NCI-H2171 treated with DMSO at 0.1 percent for 48 hours (cell line): Measurements from ENCODE around the gene ARF6.
"Not testable (repeated sequence)": the region's sequence is repeated elsewhere in the genome, so short reads cannot be mapped to it uniquely, and the experiment has no call there.

Experiments used
- DNase-seq: peaks from one replicate; lab custom pipeline; 2025; lab: John Stamatoyannopoulos, UW

The ARF6 gene

DNA sequence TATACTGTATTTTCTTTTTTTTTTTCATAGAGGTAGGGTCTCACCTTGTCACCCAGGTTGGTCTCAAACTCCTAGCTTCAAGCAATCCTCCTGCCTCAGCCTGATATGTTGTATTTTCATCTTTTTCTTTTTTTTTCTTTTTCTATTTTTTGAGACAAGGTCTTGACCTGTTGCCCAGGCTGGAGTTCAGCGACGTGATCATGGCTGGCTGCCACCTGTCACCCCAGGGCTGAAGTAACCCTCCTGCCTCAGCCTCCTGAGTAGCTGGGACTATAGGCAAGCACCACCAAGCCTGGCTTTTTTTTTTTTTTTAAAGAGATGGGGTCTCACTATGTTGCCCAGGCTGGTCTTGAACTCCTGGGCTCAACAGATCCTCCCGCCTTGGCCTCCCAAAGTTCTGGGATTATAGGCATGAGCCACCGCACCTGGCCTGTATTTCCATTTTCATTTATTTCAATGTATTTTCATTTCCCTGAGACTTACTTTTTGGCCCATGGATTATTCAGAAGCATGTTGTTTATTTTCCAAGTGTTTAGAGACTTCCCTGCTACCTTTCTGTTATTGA, 16.2 kb upstream of the ARF6 start:
- DNase-seq: no peak

DNA sequence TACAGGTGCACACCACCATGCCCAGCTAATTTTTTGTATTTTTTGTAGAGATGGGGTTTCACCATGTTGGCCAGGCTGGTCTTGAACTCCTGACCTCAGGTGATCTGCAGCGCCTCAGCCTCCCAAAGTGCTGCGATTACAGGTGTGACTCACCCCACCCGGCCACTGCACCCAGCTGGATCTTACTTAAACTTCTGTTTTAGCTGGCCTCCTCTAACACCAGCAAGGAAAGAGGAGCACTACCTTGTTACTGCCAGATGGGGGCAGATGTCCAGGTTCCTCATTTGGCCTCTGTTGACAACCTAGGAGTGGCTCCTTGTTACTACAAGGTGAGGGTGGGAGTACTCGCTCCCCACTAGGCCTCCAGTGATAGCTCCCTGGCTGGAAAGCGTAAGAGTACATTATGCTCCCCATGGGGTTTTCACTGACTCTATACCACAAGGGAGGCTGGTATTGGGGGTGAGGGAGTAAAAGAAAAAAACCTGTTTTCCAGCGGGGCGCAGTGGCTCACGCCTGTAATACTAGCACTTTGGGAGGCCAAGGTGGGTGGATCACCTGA, 13.2 kb upstream of the ARF6 start:
- DNase-seq: peak; percentile 44

DNA sequence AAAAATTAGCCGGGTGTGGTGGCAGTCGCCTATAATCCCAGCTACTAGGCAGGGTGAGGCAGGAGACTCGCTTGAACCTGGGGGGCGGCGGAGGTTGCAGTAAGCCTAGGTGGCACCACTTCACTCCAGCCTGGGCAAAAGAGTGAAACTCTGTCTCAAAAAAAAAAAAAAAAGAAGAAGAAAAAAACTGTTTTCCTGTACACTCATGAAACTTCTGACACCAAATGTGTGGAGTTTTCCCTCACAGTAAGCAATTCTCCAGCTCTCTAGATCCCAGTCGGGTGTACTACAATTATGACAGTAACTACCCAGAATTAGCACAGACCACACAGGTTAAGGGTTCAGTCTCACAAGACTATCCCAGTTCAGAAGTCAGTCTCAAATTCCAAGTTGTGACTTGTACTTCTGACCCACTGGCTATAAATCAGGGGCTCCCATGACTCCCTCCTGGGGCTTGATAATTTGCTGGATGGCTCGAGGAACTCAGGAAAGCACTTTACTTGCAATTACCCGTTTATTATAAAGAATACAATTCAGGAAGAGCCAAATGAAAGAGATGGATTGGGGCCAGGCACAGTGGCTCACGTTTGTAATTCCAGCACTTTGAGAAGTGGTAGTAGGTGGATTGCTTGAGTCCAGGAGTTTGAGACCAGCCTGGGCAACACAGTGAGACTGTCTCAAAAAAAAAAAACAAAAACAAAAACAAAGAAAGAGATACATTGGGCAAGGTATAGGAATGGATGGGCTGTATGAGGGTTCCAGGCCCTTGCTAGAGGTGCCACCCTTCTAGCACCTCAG, 12.4 kb upstream of the ARF6 start:
- DNase-seq: no peak

DNA sequence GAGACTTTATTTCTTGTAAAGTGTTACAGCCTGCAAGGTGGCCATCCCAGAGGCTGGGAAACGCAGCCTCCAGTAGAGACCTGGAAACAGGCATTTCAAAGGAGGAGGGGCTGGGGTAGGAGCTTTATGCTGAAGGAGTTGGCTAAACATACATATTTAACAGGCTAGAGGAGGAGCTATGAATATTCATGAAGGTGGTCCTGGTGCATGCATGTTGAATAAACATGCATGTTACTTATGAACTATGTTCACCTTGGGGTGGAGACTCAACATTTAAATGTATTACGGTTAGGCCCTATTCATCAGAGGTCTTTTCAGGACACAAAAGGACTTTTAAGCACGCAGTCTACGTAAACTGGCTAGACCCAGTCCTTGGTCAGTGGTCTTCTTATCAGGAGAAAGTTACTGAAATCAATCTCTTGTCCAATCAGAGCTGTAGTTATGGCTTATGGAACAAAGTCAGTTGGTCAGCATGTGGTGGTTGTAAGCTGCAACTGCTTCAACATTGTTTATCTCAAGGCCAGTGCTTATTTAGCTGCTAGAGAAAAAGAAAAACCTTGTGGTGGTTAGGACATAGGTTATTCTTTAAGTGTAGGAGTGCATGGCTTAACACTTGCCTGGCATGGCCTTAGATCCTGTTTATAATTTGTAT, 11.4 kb upstream of the ARF6 start:
- DNase-seq: no peak

DNA sequence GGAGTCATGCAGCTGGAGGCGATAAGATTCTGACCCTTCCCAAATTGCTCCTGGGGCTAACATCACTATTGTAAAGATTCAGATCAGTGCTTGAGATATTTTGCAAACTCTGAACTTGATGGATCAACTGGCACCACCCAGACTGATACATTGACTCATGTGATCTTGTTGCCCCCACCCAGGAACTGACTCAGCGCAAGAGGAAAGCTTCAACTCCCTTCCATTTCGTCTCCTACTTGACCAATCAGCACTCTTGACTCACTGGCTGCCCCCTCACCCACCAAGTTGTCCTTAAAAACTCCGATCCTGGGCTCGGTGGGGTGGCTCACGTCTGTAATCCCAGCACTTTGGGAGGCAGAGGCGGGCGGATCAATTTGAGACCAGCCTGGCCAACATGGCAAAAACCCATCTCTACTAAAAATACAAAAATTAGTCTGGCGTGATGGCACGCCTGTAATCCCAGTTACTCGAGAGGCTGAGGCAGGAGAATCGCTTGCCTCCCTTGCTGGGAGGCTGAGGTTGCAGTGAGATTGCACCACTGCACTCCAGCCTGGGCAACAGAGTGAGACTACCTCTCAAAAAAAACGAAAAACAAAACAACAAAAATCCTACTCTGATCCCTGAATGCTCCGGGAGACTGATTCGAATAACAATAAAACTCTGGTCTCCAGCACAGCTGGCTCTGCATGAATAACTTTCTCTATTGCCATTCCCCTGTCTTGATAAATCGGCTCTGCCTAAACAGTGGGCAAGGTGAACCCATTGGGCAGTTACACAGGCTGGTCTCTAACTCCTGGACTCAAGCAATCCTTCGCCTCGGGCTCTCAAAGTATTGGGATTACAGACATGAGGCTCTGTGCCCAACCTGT, 9.8 kb upstream of the ARF6 start:
- no peak for DNase-seq

DNA sequence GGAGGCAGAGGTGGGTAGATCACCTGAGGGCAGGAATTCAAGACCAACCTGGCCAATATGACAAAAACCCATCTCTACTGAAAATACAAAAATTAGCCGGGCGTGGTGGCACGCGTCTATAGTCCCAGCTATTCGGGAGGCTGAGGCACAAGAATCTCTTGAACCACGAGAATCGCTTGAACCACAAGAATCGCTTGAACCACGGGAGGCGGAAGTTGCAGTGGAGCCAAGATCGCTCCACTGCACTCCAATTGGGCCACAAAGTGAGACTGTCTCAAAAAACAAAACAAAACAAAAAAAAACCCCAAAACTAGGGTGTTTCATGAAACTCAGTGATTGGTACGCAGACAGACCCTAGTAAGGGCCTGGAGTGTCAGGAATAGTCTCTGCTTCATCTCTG, 6.4 kb upstream of the ARF6 start:
- no peak for DNase-seq

DNA sequence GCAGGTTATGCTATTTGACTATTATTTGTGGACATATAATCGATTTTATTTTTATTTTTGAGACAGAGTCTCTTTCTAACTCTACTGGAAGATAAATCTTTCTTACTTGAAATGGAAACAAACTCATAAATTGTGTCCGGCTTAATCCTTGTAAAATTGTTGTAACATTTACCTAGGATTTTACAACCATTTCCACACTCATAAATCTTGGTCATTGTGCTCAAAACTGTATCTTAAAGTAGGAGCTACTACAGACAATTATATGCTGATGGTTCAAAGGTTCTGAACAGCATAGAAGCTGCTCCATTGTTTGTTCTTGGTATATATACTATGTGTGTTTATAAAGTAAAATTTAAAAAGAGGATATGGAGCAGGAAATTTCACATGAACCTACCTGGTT, 4.6 kb upstream of the ARF6 start:
- DNase-seq: no peak

DNA sequence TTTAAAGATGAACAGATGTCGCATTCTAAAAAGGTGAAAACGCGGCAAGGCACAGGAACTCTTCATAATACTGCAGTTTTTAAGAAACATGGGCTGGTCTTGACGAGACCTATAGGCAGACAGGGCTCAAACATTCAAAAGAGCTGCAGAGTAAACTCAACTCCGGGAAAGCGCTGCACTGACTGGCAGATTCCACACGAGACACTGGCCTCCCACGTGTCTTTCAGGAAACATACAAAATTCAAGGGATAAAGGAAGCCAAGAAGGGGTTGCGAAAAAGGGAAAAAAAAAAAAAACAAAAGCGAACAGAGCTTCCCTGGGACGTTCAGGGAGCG, 614 bp upstream of the ARF6 start:
- peak; percentile 92 for DNase-seq

DNA sequence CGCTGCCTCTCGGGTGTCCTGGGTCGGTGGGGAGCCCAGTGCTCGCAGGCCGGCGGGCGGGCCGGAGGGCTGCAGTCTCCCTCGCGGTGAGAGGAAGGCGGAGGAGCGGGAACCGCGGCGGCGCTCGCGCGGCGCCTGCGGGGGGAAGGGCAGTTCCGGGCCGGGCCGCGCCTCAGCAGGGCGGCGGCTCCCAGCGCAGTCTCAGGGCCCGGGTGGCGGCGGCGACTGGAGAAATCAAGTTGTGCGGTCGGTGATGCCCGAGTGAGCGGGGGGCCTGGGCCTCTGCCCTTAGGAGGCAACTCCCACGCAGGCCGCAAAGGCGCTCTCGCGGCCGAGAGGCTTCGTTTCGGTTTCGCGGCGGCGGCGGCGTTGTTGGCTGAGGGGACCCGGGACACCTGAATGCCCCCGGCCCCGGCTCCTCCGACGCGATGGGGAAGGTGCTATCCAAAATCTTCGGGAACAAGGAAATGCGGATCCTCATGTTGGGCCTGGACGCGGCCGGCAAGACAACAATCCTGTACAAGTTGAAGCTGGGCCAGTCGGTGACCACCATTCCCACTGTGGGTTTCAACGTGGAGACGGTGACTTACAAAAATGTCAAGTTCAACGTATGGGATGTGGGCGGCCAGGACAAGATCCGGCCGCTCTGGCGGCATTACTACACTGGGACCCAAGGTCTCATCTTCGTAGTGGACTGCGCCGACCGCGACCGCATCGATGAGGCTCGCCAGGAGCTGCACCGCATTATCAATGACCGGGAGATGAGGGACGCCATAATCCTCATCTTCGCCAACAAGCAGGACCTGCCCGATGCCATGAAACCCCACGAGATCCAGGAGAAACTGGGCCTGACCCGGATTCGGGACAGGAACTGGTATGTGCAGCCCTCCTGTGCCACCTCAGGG, 679 bp downstream of the ARF6 start:
- no peak for DNase-seq

DNA sequence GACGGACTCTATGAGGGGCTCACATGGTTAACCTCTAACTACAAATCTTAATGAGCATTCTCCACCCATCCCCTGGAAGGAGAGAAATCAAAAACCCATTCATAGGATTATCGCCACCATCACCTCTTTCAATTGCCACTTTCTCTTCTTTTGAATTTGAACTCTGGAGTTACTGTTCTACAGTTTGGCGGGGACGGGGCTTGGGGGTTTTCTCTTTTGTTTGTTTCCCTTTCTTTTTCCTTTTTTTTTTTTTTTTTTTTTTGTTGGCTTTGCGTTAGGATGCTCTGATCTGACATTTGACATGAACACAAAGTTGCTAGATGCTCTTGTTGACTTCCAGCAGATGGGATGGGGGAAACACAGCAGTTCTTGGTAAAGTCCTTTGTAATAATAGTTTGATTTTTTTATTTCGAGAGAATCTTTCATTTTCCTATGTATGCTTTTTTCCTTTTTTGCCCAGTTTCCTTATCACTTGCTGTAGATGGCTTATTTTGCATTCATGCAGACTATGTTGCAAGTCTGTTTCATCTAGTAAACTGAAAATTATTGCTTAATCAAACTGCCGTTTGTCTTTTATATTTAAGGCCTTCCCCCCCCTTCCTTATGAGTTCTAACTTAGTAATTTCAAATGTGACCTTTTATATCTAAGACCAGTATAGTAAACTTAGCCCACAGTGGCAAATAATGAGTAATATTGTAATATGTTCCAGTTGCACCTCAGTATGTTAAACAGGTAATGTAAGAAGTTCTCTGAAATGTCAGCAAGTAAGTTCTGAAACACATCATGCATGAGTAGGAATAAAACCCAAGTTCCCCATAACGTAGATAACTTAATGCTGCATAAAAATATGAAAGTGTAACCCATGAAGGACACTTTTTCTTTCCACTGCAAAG, 1.6 kb downstream of the ARF6 start:
- not testable (repeated sequence) for DNase-seq

DNA sequence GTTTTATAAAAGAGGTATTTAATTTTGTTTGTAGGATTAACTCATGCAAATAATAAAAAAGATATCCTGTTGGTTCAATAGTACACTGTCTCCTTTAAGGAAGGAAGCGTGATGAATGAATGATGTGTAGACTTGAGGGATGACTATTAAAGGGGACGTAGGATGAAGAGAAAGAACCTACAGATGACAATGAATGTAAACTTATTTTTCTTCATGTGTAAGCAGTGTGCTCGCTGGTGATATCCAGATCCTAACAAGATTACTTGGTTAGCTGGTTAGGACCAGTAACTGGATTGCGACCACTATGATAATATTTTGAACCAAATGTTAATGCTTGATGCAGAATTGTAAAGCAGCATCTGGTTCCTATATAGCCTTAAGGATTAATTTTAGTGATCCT, 2.6 kb downstream of the ARF6 start:
- DNase-seq: no peak

DNA sequence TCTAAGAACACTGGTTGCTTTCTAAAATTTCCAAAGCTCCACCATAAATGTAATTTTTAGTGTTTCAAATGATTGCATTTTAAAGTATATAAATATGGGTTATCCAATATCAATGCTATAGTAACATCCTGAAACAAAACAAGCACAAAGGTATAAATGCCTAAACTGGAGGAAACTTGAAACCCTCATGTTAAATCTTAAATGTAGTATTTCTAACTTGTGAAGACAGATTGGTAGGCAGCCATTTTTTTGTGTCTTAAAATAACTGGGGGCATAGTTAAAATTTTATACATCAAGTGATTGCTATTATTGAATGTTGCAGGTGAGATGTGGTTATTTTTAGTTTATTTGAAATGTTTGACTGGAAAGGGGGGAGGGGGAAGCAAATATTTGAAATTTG, 3.4 kb downstream of the ARF6 start:
- DNase-seq: not testable (repeated sequence)

DNA sequence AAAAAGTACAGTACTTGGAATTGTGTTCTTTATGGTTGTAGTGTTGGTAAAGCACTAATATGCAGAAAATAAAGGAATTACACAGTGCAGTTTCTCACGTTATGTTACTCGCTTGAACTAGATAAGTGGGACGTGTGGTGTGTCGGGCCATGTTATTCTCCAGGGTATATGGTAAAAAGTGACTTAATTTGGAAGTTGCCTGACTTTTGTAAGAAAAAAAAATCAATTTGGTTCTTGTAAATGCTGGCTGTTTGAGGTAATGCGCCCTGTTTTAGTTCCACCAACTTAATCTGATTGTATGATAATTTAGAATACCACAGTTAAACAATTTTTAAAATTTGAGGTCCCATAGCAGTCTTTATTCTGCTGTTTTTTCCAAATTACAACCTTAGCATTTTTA, 4.1 kb downstream of the ARF6 start:
- DNase-seq: no peak

DNA sequence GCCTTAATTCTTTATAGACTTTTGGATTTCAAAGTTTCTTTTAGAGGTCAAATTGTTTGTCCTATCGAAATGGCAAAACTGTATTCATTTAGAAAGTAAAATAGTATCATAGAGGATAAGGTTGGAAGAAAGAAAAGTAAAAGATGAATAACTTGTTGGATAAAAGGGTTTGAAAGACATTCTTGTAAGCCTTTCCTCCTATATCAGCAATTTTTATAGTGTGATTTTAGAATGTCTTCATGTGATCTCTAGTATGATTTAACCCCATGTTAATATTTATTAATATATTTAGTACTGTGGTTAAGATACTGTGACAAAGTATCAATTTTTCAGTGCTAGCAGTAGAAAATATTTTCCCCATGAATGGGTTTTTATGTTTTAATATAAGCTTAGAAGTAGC, 4.5 kb downstream of the ARF6 start:
- DNase-seq: no peak

DNA sequence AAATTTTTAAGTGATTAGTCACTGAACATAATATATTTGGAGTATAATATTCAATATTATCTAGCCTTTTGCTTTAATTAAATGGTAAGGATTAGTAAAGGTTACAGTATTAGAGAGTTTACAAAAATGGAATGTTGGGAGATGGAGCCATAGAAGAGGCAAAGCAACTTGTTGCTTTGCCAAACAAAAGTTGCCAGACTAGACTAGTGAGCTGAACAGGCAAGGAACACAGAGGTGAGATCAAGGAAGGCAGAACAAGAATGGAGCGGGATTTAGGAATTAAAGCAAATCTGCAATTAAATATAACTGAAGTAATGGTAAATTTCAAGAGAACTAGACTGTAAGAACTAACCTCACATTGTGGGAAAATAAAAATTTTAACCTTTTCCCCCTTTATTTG, 5.1 kb downstream of the ARF6 start:
- no peak for DNase-seq

DNA sequence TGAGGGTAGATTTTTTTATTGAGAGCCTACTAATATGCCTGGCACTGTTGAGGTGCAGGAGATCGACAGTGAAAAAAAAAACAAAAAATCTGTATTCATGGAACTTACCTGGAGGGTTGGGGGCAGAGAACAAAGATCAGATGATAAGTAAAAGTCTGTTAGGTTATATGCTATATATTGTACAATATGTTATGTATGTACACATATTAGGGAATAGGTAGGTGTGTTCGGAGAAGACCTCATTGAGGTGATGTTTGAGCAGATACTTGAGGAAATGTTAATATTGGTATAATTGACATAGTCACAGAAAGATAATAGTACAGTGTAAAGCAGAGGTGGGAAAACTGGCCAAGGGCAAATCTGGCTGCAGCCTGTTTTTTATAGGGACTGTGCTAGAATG, 5.6 kb downstream of the ARF6 start:
- DNase-seq: no peak

DNA sequence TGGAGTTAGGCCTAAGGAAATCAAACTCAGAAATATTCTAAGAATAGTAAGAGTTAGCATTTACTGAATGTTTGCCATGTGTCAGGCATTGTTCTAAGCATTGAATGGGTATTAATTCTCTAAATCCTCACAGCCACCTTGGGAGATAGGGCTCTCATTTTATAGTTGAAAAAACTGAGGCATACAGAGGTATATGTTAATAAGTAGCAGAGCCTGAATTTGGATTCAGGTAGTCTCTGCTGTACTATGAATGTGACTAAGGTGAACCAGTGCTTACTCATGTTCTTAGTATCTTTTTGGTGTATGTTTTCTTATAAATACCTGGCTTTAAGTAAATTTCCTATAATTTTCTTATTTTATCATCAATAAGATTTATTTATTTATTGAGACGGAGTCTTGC, 8.1 kb downstream of the ARF6 start:
- DNase-seq: no peak

DNA sequence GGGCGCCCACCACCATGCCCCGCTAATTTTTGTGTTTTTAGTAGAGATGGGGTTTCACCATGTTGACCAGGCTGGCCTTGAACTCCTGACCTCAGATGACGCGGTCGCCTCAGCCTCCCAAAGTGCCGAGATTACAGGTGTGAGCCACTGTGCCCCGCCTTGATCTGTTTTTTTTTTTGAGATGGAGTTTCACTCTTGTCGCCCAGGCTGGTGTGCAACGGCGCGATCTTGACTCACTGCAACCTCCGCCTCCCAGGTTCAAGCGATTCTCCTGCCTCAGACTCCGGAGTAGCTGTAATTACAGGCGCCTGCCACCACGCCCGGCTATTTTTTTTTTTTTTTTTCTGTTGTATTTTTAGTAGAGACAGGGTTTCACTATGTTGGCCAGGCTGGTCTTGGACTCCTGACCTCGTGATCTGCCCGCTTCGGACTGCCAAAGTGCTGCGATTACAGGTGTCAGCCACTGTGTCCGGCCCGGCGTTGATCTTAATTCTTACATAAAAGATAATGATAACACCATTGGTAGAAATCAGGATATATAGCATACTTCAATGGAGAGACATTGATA, 9.9 kb downstream of the ARF6 start:
- not testable (repeated sequence) for DNase-seq

DNA sequence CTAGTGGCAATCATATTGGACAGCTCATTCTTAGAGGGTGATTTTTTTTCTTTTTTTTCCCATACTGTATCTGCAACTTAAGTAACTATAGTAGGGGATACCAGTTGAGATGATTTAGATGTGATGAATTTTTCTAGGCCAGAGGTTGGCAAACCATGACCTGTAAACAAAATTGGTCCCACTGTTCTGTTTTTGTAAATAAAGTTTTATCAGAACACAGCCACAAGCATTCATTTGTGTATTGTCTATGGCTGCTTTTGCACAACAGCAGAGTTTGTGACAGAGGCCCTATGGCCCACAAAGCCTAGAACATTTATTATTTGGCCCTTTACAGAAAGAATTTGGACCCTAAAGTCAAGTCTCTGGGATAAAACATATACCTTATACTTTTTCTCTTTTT, 11.4 kb downstream of the ARF6 start:
- no peak for DNase-seq

DNA sequence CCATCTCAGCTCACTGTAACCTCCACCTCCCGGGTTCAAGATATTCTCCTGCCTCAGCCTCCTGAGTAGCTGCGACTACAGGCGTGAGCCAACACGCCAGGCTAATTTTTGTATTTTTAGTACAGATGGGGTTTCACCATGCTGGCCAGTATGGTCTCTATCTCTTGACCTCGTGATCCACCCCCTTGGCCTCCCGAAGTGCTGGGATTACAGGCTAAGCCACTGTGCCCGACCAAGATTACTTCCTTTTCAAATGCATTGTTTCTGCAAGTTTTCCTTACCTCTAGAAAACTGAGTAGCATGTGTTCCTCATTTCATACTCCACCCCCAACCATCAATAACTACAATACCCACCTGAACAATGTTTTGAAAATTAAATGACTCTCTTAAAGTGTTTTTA, 13.1 kb downstream of the ARF6 start:
- DNase-seq: no peak
